GM12864 (cell line): ENCODE measurements around the gene CIB4.

Source experiments
- DNase-seq: peaks from one replicate; pipeline ENCODE4 v3.0.0-alpha.2; 2011; ENCODE audit warnings: low read depth
- H3K4me3 ChIP-seq: 2 replicates; pipeline ENCODE4 v1.5.1; 2011; ENCODE audit warnings: mild to moderate bottlenecking, low read depth, low read length, control low read depth
- TF ChIP-seq, protein P1 (sequence below): IDR thresholded peaks from 2 replicates; pipeline ENCODE4 v1.5.1; 2011; ENCODE audit warnings: low read depth, mild to moderate bottlenecking, moderate library complexity, low read length, control low read depth, inconsistent platforms; ENCODE audit errors: missing control alignments

The CIB4 gene

DNA sequence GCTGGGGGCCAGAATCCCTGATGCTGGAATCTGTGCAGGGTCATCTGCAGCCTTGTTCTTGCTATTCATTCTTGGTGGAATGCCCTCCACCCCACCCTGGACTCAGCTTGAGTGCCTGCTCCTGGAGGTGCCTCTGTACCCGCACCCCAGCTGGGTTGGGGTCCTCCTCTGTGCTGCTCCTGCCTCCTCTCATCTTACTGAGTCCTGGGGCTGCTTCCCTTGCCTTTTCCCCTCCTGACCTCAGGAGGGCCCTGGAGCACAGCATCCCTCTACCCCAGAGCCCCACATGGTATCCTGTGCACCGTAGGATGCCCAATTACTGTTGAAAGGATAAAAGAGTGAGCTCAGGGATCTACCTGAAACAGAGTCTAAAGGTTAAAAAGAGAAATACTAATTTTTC lies 81.6 kb downstream of the CIB4 start:
- TF ChIP-seq, protein P1, sequence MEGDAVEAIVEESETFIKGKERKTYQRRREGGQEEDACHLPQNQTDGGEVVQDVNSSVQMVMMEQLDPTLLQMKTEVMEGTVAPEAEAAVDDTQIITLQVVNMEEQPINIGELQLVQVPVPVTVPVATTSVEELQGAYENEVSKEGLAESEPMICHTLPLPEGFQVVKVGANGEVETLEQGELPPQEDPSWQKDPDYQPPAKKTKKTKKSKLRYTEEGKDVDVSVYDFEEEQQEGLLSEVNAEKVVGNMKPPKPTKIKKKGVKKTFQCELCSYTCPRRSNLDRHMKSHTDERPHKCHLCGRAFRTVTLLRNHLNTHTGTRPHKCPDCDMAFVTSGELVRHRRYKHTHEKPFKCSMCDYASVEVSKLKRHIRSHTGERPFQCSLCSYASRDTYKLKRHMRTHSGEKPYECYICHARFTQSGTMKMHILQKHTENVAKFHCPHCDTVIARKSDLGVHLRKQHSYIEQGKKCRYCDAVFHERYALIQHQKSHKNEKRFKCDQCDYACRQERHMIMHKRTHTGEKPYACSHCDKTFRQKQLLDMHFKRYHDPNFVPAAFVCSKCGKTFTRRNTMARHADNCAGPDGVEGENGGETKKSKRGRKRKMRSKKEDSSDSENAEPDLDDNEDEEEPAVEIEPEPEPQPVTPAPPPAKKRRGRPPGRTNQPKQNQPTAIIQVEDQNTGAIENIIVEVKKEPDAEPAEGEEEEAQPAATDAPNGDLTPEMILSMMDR, result no peak
- no peak for DNase-seq
- no peak overlapping the region for H3K4me3 ChIP-seq

DNA sequence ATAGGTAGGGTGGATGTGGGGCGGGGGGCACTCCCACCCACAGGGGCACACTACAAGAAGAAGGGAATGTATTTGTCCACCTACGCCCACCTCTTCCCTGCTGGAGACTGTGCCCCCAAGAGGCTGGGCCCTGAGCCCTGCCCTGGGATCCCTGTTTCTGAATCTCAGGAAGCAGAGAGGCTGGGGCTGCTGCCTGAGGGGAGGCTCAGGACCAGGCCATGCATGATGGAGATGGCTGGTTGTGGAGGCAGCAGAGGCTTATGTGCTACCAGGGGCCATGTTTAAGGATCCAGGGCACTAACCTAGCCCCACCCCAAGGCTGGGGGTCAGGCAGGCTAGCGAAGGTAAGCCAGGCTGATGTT lies 82.1 kb downstream of the CIB4 start:
- TF ChIP-seq, protein P1, result no peak
- H3K4me3 ChIP-seq, result no peak overlapping the region
- no peak for DNase-seq

DNA sequence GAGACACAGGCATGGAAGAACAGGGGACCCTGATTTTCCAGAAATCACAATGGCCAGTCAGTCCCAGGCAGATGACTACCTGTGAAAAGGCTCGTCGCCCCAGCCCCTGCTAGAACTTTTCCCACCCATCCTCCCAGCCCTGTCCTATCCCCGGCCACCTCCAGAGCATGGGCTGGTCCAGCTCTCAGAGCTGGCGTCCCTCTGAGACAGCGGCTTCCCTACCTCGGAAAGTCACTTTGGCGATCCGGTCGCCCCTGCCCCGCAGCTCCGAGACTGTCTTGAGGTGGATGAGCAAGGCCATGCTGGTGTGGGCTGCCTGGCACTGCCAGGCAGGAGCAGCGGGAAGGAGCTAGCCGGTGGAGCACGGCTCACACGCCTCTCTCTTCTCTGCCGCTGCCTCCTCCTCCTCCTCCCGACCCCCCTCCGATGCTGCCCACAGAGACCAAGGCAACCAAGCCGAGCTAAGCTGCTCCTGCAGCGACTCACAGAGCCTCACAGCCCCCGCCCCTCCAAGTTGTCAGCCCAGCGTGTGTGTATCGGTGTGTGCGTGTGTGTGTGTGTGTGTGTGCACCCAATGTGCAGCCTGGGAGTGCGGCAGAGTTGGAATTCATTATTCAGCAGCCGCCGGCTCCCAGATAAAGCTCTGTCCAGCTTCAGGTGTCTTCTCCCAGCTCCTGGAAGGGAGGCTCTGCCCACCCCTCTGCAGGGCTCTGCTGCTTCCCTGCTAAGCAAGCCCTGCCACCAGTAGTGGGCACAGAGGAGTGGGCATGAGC lies 82.7 kb downstream of the CIB4 start:
- no peak overlapping the region for H3K4me3 ChIP-seq
- TF ChIP-seq, protein P1, result no peak
- no peak for DNase-seq

DNA sequence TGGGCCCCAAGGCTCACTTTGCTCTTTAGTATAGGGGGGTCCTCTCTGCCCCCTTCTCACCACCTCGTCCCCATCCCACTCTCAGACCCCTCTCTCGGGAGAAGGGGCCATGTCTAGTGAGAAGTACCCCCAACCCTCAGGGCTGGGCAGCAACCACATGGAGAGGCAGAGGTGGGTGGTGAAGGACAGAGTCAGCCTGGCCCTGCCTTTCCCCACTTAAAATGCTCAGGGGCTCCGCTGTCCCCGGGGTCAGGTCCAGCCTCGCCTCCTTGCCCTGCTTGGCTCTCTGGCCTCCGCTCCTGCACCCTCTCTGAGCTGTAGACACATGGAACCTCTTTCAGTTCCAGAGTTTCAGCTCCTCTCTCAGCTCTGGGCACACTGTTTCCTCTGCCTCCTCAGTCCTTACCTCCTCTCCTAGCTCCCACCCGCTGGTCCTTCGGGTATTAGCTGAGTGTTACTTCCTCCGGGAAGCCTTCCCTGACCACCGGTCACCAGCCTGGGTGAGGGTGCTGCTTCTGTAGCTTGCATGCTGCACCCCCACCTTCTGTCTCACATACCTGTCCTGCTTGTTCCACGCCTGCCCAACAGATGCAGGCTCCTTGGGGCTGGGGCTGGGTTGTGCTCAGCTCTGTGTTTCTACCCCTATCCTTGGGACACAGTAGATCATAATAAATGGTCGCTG lies 83.8 kb downstream of the CIB4 start:
- DNase-seq, result no peak
- TF ChIP-seq, protein P1, result no peak
- no peak overlapping the region for H3K4me3 ChIP-seq

DNA sequence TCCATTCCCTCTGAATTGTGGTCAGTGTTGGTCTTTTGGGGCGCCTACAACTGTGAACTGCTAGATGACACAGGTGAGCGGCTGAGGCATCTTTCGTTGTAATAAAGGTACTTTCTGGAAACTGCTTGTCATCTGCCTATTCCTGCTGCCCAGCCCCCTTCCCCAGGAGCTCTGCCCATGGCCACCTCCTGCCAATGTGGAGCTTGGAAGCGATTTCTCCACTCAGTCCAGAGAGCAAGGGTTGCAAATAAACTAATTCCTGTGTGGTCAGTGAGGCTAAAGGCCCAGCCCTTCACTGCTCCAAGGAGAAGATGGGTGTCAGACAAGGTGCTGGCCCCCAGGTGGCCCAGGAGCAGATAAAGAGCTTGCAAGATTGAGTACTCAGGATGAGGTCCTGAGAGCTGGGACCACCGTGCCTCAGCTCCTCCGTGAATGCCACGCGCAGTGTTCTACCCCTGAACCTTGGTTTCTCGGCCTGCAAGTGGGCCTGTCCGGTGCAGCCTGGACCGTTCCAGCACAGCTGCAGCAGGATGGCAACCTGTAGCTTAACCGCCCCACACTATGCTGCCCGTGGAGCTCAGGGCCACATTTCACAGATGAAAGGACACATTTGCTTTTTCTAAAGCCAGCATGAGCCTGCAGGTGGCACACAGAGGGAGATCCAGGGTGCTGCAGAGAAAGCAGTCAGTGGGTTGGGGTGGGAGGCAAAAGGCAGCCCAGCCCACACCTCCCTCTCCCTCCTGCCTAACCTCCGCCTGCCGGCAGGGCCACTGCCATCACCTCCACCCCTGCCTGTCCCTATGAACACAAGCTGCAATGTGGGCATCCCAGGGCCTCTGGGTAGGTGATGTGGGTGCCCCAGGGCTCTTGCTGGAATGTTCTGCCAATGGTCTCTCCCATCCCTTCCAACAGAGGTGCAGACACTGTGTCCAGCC lies 84.6 kb downstream of the CIB4 start:
- TF ChIP-seq, protein P1, result no peak
- no peak for DNase-seq
- no peak overlapping the region for H3K4me3 ChIP-seq

DNA sequence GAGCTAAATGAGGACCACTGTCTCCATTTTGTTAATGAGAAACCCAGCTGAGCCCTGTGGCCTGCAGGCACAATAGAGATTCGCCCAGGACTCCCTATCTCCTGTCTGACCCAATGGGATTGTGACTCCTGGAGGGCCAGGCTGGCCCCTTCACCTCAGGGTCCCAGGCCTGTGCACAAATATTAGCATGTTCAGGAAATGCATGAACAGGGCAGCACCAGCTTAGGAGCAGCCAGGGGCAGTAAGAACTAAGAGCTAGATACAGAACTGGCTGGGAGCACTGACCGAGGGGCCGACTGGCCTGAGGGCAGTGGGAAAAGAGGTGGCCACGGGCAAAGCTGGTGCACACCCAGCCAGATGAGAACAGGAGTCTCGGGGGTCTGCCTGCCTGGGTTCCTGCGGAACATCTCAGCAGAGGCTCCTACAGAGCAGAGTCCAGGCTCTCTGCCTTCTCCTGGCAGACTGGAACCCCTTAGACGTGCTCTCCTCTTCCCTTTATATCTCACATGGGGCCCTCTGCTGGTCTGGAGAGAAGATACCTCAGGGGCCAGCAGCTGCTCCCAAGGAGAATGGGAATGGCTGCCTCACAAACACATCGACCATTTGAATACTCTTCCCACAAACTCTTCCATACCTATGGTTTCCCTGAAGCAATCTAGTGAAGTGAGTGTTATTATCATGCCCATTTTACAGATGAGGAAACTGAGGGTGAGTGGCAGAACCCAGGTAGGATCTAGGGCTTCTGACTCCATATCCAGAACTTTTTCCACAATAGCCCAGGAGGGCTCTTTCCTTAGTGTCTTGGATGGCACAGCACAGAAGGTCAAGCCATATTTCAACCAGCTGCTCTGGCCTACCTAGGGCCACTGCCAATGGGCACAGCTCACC lies 85.7 kb downstream of the CIB4 start:
- TF ChIP-seq, protein P1, result no peak
- no peak overlapping the region for H3K4me3 ChIP-seq
- no peak for DNase-seq
